CMK (cell line): Measurements from ENCODE around the gene RRP15.

ENCODE experiments used
- DNase-seq: peaks from one replicate; pipeline ENCODE4 v3.0.0-alpha.2; 2010; ENCODE audit warnings: low read depth

Gene RRP15

DNA sequence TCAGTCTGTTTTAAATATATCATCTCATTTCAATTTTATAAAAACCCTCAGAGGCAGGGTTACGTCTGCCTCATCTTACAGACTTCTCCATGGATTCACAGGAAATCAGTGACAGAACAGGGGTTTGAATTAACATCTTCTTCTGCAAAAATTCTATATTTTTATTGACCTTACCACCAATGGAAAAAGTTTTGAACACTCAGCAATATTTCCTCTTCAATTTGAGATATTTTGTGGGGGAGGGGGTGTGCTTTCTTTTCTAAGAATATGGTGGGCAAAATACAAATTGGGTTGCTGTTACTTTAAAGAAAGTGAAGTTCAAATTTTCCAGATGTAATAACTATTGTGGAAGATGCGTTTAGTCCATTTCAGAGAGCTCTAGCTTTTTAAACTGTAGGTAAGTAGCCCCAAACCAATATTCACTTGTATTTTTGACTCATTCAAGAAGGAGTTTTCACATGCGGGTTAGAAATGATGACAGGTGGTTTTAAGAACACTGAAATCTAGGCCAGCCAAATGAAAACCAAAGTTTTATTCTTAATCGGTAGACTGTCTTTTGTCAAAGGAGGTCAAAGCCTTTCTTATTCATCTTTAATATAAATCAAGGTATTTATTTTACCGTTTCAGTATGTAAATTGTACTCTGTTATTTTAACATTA, 77.5 kb downstream of the RRP15 start:
- DNase-seq: no peak

DNA sequence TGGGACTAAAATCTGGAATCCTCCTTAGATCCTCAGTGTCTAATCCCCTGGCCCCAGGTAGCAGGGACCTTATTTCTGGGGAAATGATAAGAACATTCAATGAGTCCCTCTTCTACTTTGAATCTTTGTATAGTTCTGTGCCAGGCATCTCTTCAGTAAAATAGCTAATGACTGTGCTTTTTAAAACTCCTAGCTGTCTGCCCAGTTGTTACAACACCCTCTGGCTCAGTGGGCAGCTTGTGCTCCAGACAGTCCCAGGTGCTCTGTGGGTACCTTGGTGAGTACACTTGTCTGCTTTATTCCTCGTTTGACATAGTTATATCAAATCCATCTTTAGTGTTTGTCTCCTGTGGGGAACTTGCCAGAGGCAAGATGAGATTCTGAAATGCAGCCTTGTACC, 78.0 kb downstream of the RRP15 start:
- no peak for DNase-seq

DNA sequence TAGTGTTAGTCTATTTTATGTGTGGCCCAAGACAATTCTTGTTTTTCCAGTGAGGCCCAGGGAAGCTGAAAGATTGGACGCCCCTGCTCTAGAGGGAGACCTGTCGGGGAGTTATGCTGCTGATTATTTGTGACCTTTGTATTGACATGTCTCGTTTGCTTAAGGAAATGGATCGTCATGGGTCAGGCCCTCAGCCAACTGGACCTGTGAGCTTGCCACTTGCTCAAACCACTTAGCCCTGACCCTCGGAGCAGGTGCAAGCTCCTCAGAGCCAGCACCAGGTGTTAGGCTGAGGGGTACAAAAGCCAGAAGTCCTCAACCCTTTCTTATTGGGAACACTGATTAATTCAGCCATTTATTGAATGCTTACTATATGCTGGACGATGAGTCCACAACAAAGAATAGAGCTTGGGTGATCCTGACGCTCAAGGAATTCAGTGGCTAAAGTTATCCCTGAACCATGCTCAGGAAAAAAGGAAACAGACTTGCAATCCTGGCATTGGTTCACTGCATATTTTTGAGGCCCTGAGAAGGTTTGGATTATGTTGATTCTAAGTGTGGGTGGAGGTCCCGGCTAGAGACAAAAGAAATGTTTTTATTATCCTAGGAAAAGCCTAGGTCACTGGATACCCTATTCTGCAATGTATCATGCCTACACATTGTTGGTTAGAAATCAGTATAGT, 79.1 kb downstream of the RRP15 start:
- no peak for DNase-seq

DNA sequence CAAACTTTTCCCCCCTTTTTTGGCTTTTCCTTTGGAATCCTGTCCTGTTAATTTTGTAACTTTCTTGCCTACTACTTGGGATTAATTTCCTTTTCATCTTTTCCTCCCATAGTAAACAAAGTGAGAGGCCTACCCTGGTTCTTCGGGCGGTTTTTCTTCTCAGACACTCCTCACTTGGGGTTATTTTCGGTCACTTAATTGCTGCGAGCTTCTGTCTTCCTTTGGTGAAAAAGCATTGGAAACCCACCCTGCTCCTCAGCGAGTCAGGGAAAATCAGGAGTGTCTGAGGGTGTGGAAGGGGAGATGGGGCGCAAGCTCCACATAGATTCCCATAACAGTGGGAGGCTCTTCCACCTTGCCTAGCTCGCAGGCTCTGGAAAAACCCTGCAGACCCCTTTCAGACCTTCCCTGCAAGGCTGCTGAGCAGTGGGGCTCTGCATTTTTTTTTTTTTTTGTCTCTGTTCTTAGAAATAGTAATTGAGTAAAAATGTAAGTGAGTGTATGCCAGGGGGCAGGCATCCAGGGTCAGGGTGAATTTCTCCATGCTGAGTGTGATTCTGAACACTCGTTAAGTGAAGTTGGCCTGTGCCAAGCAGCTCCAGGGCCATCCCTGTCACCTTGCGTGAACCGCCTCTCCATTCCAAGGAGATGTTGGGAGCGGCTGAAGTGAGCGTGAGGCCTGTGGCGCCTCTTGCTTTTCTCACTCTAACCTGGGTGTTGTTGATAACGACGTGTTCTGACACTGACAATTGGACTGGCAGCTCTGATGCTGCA, 80.3 kb downstream of the RRP15 start:
- DNase-seq: no peak

- DNase-seq: no peak
Measured at GRCh38 chr1:218366322-218367052, 81.4 kb downstream of the RRP15 start.

GRCh38 chr1:218367118-218367517, 82.0 kb downstream of the RRP15 start:
- no peak for DNase-seq

GRCh38 chr1:218368686-218369085, 83.6 kb downstream of the RRP15 start:
- DNase-seq: no peak

DNA sequence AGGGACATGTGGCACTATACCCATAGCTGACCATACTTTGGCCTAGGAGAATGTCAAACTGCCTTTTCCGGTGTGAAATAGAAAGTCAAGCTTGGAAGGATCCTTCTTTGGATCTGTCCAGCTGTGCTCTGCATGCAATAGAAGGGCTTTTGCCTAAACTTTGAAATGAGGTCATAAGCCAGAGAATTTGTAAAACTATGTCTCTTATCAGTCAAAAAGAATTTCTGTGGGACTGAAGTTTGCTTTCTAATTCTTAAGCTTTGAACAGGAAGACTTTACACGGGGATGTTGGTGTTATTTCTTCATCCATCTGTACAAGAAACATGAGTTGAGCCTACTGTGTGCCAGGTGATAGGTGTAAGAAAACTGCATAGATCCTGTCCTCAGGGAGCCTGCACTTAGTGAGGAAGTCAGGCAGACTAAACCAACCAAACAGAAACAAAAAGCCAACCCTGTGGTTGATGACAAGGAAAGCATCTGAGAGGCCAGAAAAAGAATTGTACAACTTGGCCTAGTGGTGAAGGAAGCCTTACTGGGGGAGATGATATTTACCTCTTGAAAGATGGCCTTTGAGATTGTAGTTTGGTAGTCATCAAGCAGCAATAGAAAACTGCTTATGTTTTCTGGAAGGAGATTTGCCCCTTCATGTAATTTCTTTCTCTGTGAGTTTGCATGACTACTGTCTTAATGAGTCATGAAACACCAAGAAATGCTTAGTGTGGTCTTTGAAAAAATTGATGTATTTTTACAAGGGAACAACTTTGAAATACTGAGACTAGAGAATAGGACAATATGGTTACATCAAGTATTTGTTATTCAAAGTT, 84.8 kb downstream of the RRP15 start:
- DNase-seq: no peak

- no peak for DNase-seq
Measured at GRCh38 chr1:218371927-218372672, 87.0 kb downstream of the RRP15 start.

GRCh38 chr1:218374401-218375353, 89.6 kb downstream of the RRP15 start:
- DNase-seq: no peak

DNA sequence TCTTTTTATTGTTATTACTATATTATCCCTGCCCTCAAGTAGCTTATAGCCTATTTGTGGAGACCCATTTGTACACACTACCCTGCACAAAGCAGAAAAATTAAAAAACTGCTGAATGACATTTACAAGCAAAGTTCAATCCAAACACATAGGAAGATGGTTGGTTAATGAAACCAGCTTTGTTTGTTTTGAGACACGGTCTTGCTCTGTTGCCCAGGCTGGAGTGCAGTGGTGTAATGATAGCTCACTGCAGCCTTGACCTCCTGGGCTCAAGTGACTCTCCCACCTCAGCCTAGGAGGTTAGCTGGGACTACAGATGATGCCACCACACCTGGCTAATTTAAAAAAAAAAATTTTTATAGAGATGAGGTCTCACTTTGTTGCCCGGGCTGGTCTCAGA, 91.6 kb downstream of the RRP15 start:
- no peak for DNase-seq

GRCh38 chr1:218377143-218377660, 92.1 kb downstream of the RRP15 start:
- DNase-seq: no peak

- DNase-seq: no peak
Measured at GRCh38 chr1:218380125-218380977, 95.3 kb downstream of the RRP15 start.

DNA sequence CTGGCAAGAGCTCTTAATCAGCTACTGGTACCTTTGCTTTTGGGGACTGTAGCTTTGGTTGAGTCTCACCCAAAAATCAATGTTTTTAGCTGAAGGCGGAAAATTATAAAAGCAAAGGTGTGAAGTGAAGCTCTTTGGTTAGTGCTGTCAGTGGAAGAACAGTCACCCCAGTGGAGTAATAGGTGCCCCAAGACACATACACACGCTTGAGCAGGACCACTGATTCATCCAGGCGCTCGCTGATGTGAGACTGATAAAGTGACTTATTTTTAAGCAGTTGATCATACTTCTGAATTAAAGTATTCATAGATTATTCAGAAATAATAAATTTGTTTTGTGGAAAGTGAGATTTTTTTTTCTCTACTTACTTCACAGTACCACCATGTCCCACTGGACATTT, 97.2 kb downstream of the RRP15 start:
- no peak for DNase-seq

DNA sequence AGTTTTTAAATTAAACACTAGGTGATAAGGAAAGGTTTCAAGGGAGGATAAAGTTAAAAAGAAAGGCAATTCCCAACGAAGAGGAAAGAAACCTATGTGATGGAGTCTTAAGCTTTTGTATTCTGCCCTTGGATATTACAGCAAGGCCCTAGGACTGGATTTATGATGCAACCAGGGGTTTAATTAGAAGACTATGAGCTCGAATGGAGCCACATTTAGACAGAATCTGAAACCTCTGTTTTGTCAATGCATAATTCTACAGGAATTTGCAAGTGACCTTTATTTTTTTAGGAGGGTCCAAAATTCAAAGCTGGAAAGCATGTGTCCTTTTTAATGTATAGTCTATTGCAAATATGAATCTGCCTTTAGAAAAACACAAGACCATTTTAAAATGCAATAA, 98.0 kb downstream of the RRP15 start:
- no peak for DNase-seq

DNA sequence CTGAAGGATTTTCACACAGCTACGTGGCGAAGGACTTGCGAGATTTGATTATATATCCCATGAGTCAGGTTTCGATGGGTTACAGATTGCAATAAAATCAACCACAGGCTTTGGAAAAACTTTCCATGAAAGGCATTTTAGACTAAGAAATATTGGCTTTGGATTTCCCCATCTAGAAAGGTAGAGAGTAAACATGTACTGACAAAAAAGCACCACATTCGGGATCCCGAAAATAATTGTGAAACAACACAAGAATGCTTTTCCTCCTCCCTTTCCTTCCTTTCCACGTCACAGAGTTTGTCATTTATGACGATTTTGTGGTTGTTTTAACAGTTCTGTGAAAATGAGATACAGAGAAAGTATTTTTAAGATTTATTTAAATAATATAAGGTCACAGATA, 98.6 kb downstream of the RRP15 start:
- DNase-seq: no peak

DNA sequence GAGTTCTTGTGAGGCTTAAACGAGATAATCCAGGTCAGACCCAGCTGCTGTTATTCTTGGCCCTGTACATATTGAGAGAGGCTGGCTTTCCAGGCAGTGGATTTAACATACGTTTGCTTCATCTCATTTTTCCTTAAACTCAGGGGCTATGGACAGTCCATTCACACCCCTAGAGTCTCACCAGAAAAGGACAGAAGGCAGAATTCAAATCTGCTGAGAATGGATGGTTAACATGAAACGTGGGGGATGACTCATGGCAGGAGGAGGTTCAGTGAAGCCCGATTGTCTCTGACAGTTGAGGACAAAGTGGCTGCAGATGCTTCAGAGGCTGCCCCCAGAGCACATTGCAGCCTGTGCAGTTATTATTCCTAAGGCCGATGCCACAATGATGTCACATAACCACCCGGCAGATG, 99.5 kb downstream of the RRP15 start:
- no peak for DNase-seq
